ENCODE measurements around the gene CAPN7.

The CAPN7 gene

DNA sequence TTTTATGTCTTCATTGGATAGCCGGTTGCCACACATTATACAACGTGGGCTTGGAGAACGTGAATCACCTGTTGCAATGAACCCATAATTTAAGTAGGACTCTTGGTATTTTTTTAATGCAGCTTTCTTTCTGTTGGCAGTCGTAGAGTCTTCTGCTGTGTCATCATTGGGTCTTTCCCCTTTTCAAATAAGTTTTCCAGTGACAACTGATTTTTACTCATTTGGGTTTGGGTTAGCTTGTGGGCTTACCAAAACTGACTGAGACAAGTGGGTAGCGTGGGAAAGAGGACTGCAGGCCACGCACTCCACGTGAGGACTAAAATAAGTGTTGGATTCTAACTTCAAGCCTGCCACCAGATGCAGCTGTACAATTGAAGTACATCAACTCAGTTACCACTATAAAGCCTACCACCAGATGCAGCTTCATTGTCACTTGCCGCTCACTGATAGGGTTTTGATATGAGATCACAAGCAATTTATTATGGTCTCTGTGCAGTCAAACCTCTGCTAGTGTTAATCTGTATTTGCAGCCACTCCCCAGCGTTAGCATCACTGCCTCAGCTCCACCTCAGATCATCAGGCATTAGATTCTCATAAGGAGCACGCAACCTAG is 6.4 kb upstream of the CAPN7 start:
- DNase-seq (ENCODE audit: low read depth), result no peak

GRCh38 chr3:15204005-15204404 is 2.0 kb upstream of the CAPN7 start:
- DNase-seq (ENCODE audit: low read depth), result no peak

- no peak for DNase-seq (ENCODE audit: low read depth)
Observed at GRCh38 chr3:15205482-15205933, 538 bp upstream of the CAPN7 start.

GRCh38 chr3:15206662-15207576 is 873 bp downstream of the CAPN7 start:
- no peak for DNase-seq (ENCODE audit: low read depth)

DNA sequence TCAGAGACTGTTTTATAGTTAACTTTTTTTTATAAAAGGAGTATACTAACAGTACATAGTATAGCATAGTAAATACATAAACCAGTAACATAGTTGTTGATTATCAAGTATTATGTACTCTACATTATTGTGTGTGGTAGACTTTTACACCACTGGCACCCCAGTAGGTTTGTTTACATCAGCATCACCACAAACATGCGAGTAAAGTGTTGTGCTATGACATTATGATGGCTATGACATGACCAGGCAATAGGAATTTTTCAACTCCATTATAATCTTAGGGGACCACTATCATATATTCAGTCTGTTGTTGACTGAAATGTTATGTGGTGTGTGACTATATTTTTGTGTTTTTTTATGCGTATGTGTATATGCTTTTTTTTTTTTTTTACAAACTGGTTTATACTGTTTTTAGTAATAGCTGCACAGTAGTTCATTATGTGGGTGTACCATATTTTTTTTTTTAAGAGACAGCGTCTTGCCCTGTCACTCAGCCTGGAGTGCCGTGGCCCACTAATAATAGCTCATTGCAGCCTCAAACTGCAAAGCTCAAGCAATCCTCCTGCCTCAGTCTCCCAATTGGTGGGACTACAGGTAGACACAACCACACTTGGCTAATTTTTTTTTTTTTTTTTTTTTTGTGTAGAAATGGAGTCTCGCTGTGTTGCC is 1.9 kb downstream of the CAPN7 start:
- DNase-seq (ENCODE audit: low read depth), result no peak

DNA sequence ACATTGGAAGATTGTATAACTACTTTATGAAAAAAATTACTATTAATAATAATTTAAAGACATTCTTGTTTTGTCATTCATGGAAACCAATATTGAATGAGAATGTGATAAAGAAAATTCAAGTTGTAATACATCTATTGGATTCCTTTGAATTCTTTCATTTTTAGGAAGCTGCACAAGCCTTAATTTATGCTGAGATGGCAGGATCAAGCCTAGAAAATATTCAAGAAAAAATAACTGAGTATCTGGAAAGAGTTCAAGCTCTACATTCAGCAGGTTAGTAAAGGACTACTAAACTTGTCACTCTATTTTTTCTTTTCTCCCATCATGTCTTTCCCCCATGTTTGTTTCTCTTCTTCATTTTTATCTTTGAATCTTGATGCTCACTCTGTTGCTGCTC is 5.9 kb downstream of the CAPN7 start:
- DNase-seq (ENCODE audit: low read depth), result no peak

- DNase-seq (ENCODE audit: low read depth), result no peak
Observed at GRCh38 chr3:15214758-15215157, 8.7 kb downstream of the CAPN7 start.

GRCh38 chr3:15215996-15216395 is 9.9 kb downstream of the CAPN7 start:
- no peak for DNase-seq (ENCODE audit: low read depth)

DNA sequence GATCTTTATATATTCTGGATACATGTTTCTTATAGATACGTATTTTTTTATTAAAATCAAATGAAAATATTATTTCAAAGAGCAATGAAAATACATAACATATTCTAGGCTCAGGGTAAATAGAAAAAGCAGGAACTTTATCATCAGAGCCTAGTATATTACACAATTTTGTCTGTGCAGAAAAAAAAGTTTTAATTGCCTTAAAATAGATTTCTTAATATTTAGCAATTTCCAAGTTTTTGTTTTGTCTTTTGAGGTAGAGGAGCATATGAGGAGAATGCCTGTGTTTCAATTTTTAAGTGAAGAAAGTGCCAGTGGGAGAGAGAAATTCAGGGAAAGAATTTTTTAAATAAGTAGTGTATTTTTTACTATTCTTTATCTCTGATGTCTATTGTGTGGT is 10.5 kb downstream of the CAPN7 start:
- DNase-seq (ENCODE audit: low read depth), result no peak

GRCh38 chr3:15217011-15217671 is 11.1 kb downstream of the CAPN7 start:
- no peak for DNase-seq (ENCODE audit: low read depth)

DNA sequence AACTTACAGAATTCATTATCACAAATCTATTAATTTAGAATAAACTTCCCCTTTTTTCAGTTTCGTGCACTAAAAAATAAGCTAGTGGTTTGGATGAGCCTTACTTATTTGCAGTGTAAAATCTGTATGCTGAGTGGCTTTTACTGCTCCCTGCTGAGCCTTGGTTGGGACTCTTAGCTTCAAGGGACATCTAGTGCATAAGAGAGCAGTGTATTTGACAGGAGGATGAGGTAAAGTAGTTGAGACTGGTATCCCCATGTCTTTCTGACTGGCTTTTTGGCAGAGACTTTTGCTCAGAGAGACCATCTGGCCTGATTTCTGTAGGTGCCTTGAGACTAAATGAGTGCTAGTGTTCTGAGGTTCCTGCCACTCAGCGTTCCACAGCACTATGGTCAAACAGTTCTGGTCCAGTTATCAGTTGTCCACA is 11.8 kb downstream of the CAPN7 start:
- DNase-seq (ENCODE audit: low read depth), result no peak

DNA sequence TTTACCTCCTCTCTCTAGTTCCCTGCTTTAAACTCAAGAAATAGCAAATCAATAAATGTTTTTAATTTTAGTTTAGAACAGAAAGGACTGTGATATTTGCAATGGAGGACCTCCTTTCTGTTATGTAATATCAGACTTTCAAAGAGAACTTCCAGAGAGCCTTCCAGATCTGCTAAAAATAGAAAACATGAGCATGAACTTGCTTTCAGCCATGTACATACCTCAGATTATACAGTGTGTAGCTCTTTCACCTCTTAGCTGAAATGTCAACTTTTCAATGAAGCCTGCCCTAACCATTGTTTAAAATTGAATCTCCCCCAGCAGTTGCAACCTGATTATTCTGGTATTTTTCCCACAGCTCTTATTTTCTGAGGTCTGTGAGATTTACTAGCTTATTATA is 12.6 kb downstream of the CAPN7 start:
- DNase-seq (ENCODE audit: low read depth), result no peak

DNA sequence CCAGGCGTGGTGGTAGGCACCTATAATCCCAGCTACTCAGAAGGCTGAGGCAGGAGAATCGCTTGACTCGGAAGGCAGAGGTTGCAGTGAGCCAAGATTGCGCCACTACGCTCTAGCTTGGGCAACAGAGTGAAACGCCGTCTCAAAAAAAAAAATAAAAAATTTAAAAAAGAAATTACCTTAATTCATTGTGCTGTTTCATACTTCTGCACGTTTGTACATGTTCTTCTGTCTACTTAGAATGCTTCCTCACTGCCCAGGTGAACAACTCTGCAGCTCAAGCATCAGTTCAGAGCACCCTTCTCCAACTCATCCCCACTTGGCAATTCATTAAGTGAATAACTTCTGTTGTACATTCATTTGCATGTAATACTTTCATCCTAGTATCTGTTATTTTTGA is 14.0 kb downstream of the CAPN7 start:
- no peak for DNase-seq (ENCODE audit: low read depth)

- DNase-seq (ENCODE audit: low read depth), result no peak
Observed at GRCh38 chr3:15220661-15221060, 14.6 kb downstream of the CAPN7 start.

- DNase-seq (ENCODE audit: low read depth), result no peak
Observed at GRCh38 chr3:15221574-15222217, 15.7 kb downstream of the CAPN7 start.

DNA sequence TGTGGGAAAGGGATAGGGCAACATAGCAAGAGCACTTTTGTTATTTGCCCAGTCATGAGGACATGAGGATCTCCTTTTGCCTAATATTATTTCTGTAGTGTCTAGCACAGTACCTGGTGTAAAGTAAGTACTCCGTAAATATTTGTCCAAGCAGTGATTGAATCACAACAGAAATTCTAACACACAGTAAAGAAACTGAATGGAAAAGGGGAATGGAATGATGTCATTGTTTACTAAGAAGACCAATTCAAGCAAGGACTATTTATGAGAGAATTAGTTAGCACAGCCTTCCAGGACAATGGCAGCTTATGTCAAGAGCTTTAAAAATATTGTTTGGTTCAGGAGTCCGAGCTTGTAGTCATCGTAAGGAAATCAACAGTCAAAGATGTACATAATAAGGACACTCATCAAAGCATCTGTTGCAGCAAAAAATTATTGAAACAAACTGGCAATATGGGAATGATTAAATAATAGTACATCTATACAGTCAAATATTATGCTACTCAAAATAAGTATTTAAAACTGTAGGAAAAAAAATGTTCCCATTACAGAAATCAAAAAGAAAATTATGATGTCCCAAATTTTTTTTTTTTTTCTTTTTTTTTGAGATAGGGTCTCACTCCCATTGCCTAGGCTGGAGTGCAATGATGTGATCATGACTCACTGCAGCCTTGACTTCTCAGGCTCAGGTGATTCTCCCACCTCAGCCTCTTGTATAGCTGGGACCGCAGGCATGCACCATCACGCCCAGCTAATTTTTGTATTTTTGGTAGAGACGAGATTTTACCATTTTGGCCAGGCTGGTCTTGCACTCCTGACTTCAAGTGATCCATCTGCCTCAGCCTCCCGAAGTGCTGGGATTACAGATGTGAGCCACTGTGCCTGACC is 17.9 kb downstream of the CAPN7 start:
- no peak for DNase-seq (ENCODE audit: low read depth)

- no peak for DNase-seq (ENCODE audit: low read depth)
Observed at GRCh38 chr3:15228147-15228546, 22.1 kb downstream of the CAPN7 start.

- DNase-seq (ENCODE audit: low read depth), result no peak
Observed at GRCh38 chr3:15229262-15229661, 23.2 kb downstream of the CAPN7 start.

DNA sequence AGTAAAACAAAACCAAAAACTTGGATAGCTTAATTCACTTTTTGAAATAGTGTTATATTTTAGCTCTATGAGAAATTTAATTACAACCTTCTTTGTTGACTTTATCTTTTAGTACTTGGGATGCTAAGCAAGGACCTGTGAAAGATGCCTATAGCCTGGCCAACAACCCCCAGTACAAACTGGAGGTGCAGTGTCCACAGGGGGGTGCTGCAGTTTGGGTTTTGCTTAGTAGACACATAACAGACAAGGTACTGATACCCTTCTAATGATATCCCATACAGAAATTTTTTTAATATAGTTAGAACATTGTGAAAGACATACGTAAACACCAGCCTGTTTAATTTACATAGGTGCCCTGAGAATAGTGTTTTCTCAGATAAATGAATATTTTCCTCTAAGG is 35.3 kb downstream of the CAPN7 start:
- DNase-seq (ENCODE audit: low read depth), result no peak

- no peak for DNase-seq (ENCODE audit: low read depth)
Observed at GRCh38 chr3:15243822-15244482, 37.9 kb downstream of the CAPN7 start.

All from non-pigmented ciliary epithelial cell (primary cell).